SK-N-MC (cell line): ENCODE data around the gene FAM83C.
A peak's percentile ranks its signal among the peaks of the same experiment; 100 is the strongest.

Experiments used
- DNase-seq: peaks from one replicate; pipeline ENCODE4 v3.0.0-alpha.2; 2011; ENCODE audit warnings: low read depth, low spot score
- H3K27ac ChIP-seq: fragments of 200-600 bp; sonication (generic); 2 replicates; pipeline ENCODE4 v1.5.1; 2016; ENCODE audit warnings: mixed run types
- H3K36me3 ChIP-seq: fragments of 200-600 bp; sonication (generic); 2 replicates; pipeline ENCODE4 v1.6.1; 2017; ENCODE audit warnings: antibody characterized with exemption, low read length, mixed read lengths; ENCODE audit not compliant: insufficient read depth
- H3K4me3 ChIP-seq: fragments of 200-600 bp; sonication (generic); 2 replicates; pipeline ENCODE4 v1.5.1; 2016
- H3K9ac ChIP-seq: fragments of 200-600 bp; sonication (generic); 2 replicates; pipeline ENCODE4 v1.8.0; 2017; ENCODE audit warnings: mixed run types, mixed read lengths; ENCODE audit not compliant: insufficient read length
- H3K9me3 ChIP-seq: fragments of 200-600 bp; sonication (generic); 2 replicates; pipeline ENCODE4 v1.6.1; 2017; ENCODE audit warnings: low read depth, mild to moderate bottlenecking, antibody characterized with exemption, low read length, moderate library complexity, mixed read lengths
- EZH2 ChIP-seq: fragments of 200-600 bp; sonication (generic); IDR thresholded peaks from one replicate; pipeline ENCODE4 v1.6.1; 2017; ENCODE audit warnings: antibody characterized with exemption
- FOXP2 ChIP-seq: optimal IDR thresholded peaks from 2 replicates; pipeline ENCODE3; 2011; ENCODE audit warnings: mild to moderate bottlenecking, moderate library complexity; ENCODE audit not compliant: insufficient read depth; ENCODE audit errors: extremely low read length, control extremely low read depth
- POLR2AphosphoS5 ChIP-seq: IDR thresholded peaks from 2 replicates; pipeline ENCODE4 v1.6.1; 2012; ENCODE audit warnings: mild to moderate bottlenecking, low read depth, low read length, borderline replicate concordance

FAM83C gene

GRCh38 chr20:35283441-35284266 is 8.6 kb downstream of the FAM83C start:
- H3K4me3 ChIP-seq: peak overlapping the region; percentile 86
- DNase-seq: no peak
- no peak for TF ChIP-seq POLR2AphosphoS5
- no peak for TF ChIP-seq FOXP2
- TF ChIP-seq EZH2: no peak
- no peak overlapping the region for H3K27ac ChIP-seq
- peaks cover 36% of the 10 kb centered on the region for H3K36me3 ChIP-seq
- H3K9me3 ChIP-seq: no peaks in the 10 kb centered on the region
- peak overlapping the region; percentile 93 for H3K9ac ChIP-seq

GRCh38 chr20:35281506-35282101 is 10.6 kb downstream of the FAM83C start:
- Histone ChIP-seq H3K9ac (no peak overlapping the region), H3K9me3 (no peaks in the 10 kb centered on the region), H3K4me3 (no peak overlapping the region), H3K27ac (no peak overlapping the region), H3K36me3 (peaks cover 41% of the 10 kb centered on the region)
- no peak for DNase-seq
- TF ChIP-seq POLR2AphosphoS5 (no peak), FOXP2 (no peak), EZH2 (no peak)

GRCh38 chr20:35280523-35280922 is 11.7 kb downstream of the FAM83C start:
- H3K27ac ChIP-seq: no peak overlapping the region
- H3K9me3 ChIP-seq: no peaks in the 10 kb centered on the region
- no peak overlapping the region for H3K9ac ChIP-seq
- H3K4me3 ChIP-seq: no peak overlapping the region
- peaks cover 41% of the 10 kb centered on the region for H3K36me3 ChIP-seq
- no peak for DNase-seq
- TF ChIP-seq POLR2AphosphoS5 (no peak), FOXP2 (no peak)

- DNase-seq: no peak
- TF ChIP-seq FOXP2 (no peak), EZH2 (no peak), POLR2AphosphoS5 (no peak)
- no peaks in the 10 kb centered on the region for H3K9me3 ChIP-seq
- H3K36me3 ChIP-seq: peaks cover 41% of the 10 kb centered on the region
- no peak overlapping the region for H3K9ac ChIP-seq
- H3K4me3 ChIP-seq: no peak overlapping the region
- no peak overlapping the region for H3K27ac ChIP-seq
These were observed 12.6 kb downstream of the FAM83C start for GRCh38 chr20:35279533-35280174.

GRCh38 chr20:35279040-35279439 is 13.2 kb downstream of the FAM83C start:
- H3K36me3 ChIP-seq: peaks cover 41% of the 10 kb centered on the region
- no peaks in the 10 kb centered on the region for H3K9me3 ChIP-seq
- H3K9ac ChIP-seq: no peak overlapping the region
- no peak for TF ChIP-seq EZH2
- no peak for TF ChIP-seq FOXP2
- TF ChIP-seq POLR2AphosphoS5: no peak
- DNase-seq: no peak
- no peak overlapping the region for H3K4me3 ChIP-seq
- H3K27ac ChIP-seq: no peak overlapping the region

GRCh38 chr20:35277531-35278395 is 14.5 kb downstream of the FAM83C start, which contains the start of gene MMP24OS:
Gene MMP24OS, minus strand, starts transcription at chr20:35278122. Its CDS starts 193 bp downstream, at chr20:35277929.
- H3K9me3 ChIP-seq: no peaks in the 10 kb centered on the region
- H3K27ac ChIP-seq: peak within 1 kb of the TSS; percentile 71; the same call in 1 of the 2 replicates
- H3K9ac ChIP-seq: peak within 1 kb of the TSS; percentile 80
- peaks cover 37% of the 10 kb centered on the region for H3K36me3 ChIP-seq
- DNase-seq: no peak
- TF ChIP-seq POLR2AphosphoS5: peak; percentile 89
- TF ChIP-seq FOXP2: peak; percentile 51
- TF ChIP-seq EZH2: no peak
- H3K4me3 ChIP-seq: peak within 1 kb of the TSS; percentile 90

GRCh38 chr20:35277127-35277526 is 15.1 kb downstream of the FAM83C start:
- TF ChIP-seq FOXP2 (no peak), EZH2 (no peak), POLR2AphosphoS5 (no peak)
- H3K27ac ChIP-seq: no peak overlapping the region
- peak overlapping the region; percentile 90 for H3K4me3 ChIP-seq
- no peaks in the 10 kb centered on the region for H3K9me3 ChIP-seq
- no peak for DNase-seq
- peaks cover 33% of the 10 kb centered on the region for H3K36me3 ChIP-seq
- peak overlapping the region; percentile 80 for H3K9ac ChIP-seq
